ENCODE measurements around the gene MACC1.

Gene MACC1

GRCh38 chr7:20218279-20218678 is 1.1 kb upstream of the MACC1 start:
- Histone ChIP-seq H3K27ac (no peak overlapping the region), H3K4me3 (no peak overlapping the region)
- no peak for TF ChIP-seq CTCF (IDR thresholded peaks at IDR 0.05)
- no peak for DNase-seq (ENCODE audit: low spot score)

DNA sequence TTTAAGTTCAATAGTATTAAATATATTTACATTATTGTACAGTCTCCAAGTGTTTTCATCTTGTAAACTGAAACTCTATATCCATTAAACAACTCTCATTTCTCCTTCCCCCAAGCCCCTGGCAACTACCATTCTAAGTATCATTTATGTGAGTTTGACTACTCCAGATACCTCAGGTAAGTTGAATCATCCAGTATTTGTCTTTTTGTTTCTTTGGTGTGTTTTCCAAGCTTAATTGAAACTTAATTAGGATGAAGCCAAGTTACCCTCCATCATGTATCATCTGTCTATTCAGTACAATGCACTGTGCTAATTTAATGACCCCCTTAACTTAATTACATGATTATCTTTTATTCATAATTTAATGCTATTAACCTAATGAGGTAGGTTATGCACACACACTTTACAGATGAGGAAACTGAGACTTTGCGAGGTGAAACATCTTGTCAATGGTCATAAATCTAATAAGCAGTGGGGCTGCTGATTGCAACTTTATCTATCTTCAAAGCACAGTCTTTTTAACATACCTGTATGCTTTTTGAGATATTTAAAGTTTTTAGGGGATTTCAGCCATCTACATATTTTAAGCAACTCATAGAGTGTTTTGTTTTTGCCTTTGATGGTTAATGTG is 663 bp downstream of the MACC1 start:
- no peak for DNase-seq (ENCODE audit: low spot score)
- no peak for TF ChIP-seq CTCF (IDR thresholded peaks at IDR 0.05)
- Histone ChIP-seq H3K27ac (no peak overlapping the region), H3K4me3 (no peak overlapping the region)

DNA sequence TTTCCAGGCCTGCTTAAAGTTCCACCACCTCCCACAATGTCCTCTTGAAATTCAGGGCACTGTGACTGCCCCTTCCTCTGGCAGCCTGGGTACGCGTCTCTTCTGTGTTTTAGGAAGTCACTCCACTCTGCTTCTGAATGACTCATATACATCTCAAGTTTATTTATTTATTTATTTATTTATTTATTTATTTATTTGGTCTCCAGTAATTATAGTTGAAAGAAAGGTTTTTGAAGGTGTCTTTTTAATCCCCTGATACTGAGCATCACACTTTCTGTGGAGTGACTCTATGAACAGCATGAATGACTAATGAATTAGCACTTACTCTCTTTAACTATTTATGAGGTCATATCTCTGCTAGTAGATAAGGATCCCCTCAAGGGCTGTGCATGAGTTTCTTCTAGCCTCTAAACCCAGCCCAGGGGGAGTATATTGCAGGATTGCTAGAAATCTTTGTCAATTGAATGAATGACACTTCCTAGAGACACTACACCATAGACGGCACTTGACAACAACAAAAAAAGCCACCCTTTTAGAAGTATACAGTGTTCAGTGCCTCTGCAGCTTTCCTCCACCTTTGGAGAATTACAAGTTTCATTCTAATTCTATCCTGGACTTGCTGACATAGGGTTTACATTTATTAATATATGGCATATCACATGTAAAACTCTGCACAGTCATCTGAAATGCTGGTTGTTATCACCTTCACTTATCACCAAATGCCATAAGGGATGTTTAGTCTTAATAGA is 2.1 kb downstream of the MACC1 start:
- H3K4me3 ChIP-seq, result no peak overlapping the region
- no peak overlapping the region for H3K27ac ChIP-seq
- TF ChIP-seq CTCF (IDR thresholded peaks at IDR 0.05), result no peak
- DNase-seq (ENCODE audit: low spot score), result no peak

DNA sequence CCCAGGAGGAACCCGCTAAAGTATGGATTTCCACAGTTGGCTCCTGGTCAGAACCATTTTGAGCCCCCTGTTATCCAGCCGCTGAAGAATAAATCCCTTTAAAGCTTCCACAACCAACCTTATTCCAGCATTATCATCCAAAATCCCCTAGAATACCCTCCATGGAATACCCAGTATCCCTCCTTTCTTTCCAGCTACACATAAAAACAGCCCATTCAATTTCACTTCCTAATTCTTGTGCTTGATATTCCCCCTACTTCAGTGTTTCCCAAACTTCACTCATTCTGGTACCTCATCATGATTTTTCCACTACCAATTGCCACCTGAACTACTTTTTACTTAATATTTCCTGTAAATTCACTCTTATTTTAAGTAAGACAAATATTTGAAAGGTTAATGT is 3.1 kb downstream of the MACC1 start:
- H3K4me3 ChIP-seq, result no peak overlapping the region
- H3K27ac ChIP-seq, result no peak overlapping the region
- DNase-seq (ENCODE audit: low spot score), result no peak
- TF ChIP-seq CTCF (IDR thresholded peaks at IDR 0.05), result no peak

GRCh38 chr7:20213378-20213777 is 3.8 kb downstream of the MACC1 start:
- H3K27ac ChIP-seq, result no peak overlapping the region
- H3K4me3 ChIP-seq, result no peak overlapping the region
- no peak for DNase-seq (ENCODE audit: low spot score)
- no peak for TF ChIP-seq CTCF (IDR thresholded peaks at IDR 0.05)

DNA sequence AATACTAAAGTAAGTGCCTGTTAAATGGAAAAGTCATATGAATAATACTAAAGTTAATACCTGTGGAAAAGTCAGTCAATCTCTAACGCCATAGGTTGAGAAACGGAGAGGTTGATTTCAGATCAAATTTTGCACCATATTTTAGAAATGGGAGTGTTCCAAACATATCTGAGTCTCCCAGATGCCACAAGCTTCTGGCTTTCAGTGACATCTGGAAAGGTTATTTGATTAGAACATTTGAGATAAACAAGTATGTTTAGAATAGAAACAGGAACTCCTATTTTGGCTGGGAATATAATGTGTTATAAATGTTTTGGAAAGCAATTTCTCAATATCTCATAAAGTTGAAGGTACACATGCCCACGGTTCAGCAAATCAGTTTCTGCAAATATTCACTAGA is 5.8 kb downstream of the MACC1 start:
- TF ChIP-seq CTCF (IDR thresholded peaks at IDR 0.05), result no peak
- Histone ChIP-seq H3K27ac (no peak overlapping the region), H3K4me3 (no peak overlapping the region)
- no peak for DNase-seq (ENCODE audit: low spot score)
